Measurements from ENCODE around the gene WDR36. TPM values are rescaled to one million over a fixed set of nuclear protein-coding genes. Genes with fewer than 3 reads are reported as not detected.

WDR36 gene
- total and polyA plus RNA-seq, 12 donors, result 6.6 to 86.1 (median 22.7) TPM

DNA sequence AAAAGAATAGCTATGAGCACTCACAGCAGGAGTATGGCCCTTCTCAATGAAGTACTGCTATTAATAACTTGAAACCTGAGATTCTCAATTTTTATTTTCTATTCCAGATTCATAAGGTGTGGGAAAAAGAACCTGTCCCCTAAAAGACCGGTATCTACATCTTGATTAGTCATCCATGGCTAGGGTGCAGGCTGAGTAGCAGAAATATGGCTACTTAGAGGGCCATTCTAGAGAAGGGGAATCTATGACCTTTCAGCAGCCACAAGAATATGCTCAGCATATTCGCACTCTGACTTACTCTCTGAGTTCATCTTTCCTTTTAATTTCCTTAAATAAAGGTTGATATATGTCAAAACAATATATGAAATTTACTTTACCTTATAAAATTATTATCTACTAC, 27.7 kb downstream of the WDR36 start:
- DNase-seq, result no peak
- Histone ChIP-seq H3K27me3 (no peaks in the 10 kb centered on the region), H3K4me1 (replicated peaks in 1 of 2) (no peaks in the 10 kb centered on the region), H3K9me3 (replicated peaks in 1 of 3) (no peaks in the 10 kb centered on the region), H3K27ac (no peak overlapping the region), H3K4me3 (no peak overlapping the region), H3K36me3 (replicated peaks in 1 of 2) (peaks cover 0 to 53% of the 10 kb centered on the region in 2 donors)
- intact Hi-C loops (cut with DNase I), result no loop called here
- TF ChIP-seq POLR2A (IDR thresholded peaks at IDR 0.05), result no peak
- 94 to 100% (median 95%) methylated on average over 2 of the region's 2 CpGs for WGBS, 4 donors

DNA sequence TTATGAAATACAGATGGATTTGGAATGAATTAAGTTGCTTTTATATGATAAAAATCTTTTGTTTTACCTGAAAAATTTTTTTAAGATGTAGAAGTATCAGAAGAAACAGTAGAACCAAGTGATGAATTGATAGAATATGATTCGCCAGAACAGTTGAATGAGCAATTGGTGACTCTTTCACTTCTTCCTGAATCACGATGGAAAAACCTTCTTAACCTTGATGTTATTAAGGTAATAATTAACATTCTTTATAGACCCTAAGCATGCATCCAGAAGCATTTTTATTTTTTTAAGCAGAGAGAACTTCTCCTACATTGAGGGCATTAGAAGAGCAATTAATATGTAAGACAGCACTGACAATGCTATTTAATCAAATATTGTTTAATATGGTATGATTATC, 28.8 kb downstream of the WDR36 start:
- Histone ChIP-seq H3K27ac (no peak overlapping the region), H3K27me3 (no peaks in the 10 kb centered on the region), H3K9me3 (replicated peaks in 1 of 3) (no peaks in the 10 kb centered on the region), H3K36me3 (replicated peaks in 1 of 2) (peaks cover 0 to 57% of the 10 kb centered on the region in 2 donors), H3K4me1 (replicated peaks in 1 of 2) (no peaks in the 10 kb centered on the region), H3K4me3 (no peak overlapping the region)
- intact Hi-C loops (cut with DNase I), result no loop called here
- DNase-seq, result no peak
- TF ChIP-seq POLR2A (IDR thresholded peaks at IDR 0.05), result no peak
- TF ChIP-seq, protein P1, sequence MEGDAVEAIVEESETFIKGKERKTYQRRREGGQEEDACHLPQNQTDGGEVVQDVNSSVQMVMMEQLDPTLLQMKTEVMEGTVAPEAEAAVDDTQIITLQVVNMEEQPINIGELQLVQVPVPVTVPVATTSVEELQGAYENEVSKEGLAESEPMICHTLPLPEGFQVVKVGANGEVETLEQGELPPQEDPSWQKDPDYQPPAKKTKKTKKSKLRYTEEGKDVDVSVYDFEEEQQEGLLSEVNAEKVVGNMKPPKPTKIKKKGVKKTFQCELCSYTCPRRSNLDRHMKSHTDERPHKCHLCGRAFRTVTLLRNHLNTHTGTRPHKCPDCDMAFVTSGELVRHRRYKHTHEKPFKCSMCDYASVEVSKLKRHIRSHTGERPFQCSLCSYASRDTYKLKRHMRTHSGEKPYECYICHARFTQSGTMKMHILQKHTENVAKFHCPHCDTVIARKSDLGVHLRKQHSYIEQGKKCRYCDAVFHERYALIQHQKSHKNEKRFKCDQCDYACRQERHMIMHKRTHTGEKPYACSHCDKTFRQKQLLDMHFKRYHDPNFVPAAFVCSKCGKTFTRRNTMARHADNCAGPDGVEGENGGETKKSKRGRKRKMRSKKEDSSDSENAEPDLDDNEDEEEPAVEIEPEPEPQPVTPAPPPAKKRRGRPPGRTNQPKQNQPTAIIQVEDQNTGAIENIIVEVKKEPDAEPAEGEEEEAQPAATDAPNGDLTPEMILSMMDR (IDR thresholded peaks at IDR 0.05), result no peak
- WGBS, 4 donors, result 68 to 81% (median 74%) methylated on average over 2 of the region's 2 CpGs

DNA sequence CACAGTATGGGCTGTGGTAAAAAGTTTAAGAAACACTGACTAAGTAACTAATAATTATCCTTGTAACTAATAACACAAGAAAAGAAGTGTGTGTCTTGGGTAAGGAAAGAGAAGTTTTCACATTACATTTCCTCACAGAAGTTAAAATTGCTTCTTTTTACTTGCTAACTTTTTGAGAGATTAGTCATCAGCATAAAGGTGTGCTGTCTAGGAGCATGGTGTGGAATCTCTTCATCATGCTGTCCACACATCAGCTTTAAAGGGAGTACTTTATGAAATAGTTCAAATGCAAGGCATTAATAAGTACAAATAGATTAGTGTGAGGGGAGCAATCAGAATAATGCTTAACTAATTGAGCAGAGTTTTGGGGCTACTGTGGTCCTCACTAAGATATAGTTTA, 29.8 kb downstream of the WDR36 start:
- H3K9me3 ChIP-seq (replicated peaks in 1 of 3), result no peaks in the 10 kb centered on the region
- peaks cover 0 to 62% of the 10 kb centered on the region in 2 donors for H3K36me3 ChIP-seq (replicated peaks in 1 of 2)
- no peaks in the 10 kb centered on the region for H3K4me1 ChIP-seq (replicated peaks in 1 of 2)
- no peak overlapping the region for H3K4me3 ChIP-seq
- no peak overlapping the region for H3K27ac ChIP-seq
- H3K27me3 ChIP-seq, result no peaks in the 10 kb centered on the region
- intact Hi-C loops (cut with DNase I), result no loop called here
- DNase-seq, result no peak
- TF ChIP-seq, protein P1 (IDR thresholded peaks at IDR 0.05), result no peak
- no peak for TF ChIP-seq POLR2A (IDR thresholded peaks at IDR 0.05)

DNA sequence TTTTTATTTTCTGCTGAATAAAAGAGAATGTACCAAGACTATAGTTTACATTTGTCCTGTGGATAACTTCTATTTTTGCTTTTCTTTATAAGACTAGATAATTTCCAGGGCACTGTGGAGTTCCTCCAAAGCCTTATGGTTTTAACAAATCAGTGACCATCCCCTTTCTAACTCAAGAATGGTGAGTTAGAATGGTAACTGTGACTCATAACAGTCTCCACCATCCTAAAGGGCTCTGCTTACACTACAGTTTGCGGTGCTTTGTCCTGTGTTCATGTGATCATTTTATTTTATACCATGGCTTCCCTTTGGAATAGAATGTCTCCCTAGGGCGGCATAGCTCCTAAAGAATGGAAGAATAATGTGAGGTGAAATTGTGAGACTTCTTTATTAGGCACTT, 30.2 kb downstream of the WDR36 start:
- Histone ChIP-seq H3K4me3 (no peak overlapping the region), H3K27ac (no peak overlapping the region), H3K27me3 (no peaks in the 10 kb centered on the region), H3K9me3 (replicated peaks in 1 of 3) (no peaks in the 10 kb centered on the region), H3K36me3 (replicated peaks in 1 of 2) (peaks cover 0 to 61% of the 10 kb centered on the region in 2 donors), H3K4me1 (replicated peaks in 1 of 2) (no peaks in the 10 kb centered on the region)
- WGBS, 4 donors, result 75 to 100% (median 76%) methylated on average over 2 of the region's 2 CpGs
- intact Hi-C loops (cut with DNase I), result no loop called here
- DNase-seq, result no peak
- TF ChIP-seq, protein P1 (IDR thresholded peaks at IDR 0.05), result no peak
- no peak for TF ChIP-seq POLR2A (IDR thresholded peaks at IDR 0.05)

DNA sequence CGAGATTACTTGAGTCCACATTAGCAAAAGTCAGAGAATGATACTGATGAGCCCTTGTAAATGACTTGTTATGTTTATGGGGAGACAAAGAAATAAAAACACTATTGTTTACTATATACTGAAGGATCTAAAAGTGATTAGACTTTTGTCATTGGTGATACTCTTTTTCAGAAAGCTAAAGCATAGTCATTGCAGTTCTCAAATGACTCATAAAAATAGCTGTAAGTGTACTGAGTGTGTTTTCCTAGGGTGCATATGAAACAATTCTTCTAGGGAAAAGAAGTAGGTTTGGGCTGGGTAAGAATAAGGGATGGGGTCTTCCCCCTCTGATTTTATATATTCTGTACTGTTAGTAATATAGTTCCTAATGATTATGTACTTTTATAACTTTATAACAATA, 32.6 kb downstream of the WDR36 start:
- no peaks in the 10 kb centered on the region for H3K9me3 ChIP-seq (replicated peaks in 1 of 3)
- no peak for TF ChIP-seq POLR2A (IDR thresholded peaks at IDR 0.05)
- TF ChIP-seq, protein P1 (IDR thresholded peaks at IDR 0.05), result no peak
- no peaks in the 10 kb centered on the region for H3K27me3 ChIP-seq
- intact Hi-C loops (cut with DNase I), result no loop called here
- H3K4me3 ChIP-seq, result no peak overlapping the region
- peaks cover 0 to 50% of the 10 kb centered on the region in 2 donors for H3K36me3 ChIP-seq (replicated peaks in 1 of 2)
- H3K27ac ChIP-seq, result no peak overlapping the region
- no peak for DNase-seq
- WGBS, 4 donors, result 91 to 98% (median 95%) methylated on average over 1 of the region's 1 CpG
- no peaks in the 10 kb centered on the region for H3K4me1 ChIP-seq (replicated peaks in 1 of 2)

Data from adrenal gland (tissue), 12 donors.